D341Med (cell line): ENCODE results near the gene ZNHIT6.
A peak's percentile ranks its signal among the peaks of the same experiment; 100 is the strongest.

Source experiments
- DNase-seq: peaks from one replicate; pipeline ENCODE4 v3.0.0; 2012; ENCODE audit warnings: low spot score

Gene ZNHIT6

GRCh38 chr1:85621430-85621829 lies 86.8 kb downstream of the ZNHIT6 start:
- DNase-seq, result no peak

- DNase-seq, result no peak
These were observed 90.6 kb downstream of the ZNHIT6 start for GRCh38 chr1:85617633-85618100.

GRCh38 chr1:85616736-85617135 lies 91.5 kb downstream of the ZNHIT6 start:
- DNase-seq, result no peak

GRCh38 chr1:85616364-85616705 lies 91.9 kb downstream of the ZNHIT6 start:
- DNase-seq, result no peak

GRCh38 chr1:85615586-85616363 lies 92.5 kb downstream of the ZNHIT6 start:
- DNase-seq, result no peak

GRCh38 chr1:85612704-85613361 lies 95.4 kb downstream of the ZNHIT6 start:
- no peak for DNase-seq

GRCh38 chr1:85611856-85612255 lies 96.4 kb downstream of the ZNHIT6 start:
- peak; percentile 30 for DNase-seq

GRCh38 chr1:85611425-85611824 lies 96.8 kb downstream of the ZNHIT6 start:
- DNase-seq, result no peak

GRCh38 chr1:85609976-85610375 lies 98.3 kb downstream of the ZNHIT6 start:
- no peak for DNase-seq

GRCh38 chr1:85608851-85609250 lies 99.4 kb downstream of the ZNHIT6 start:
- no peak for DNase-seq

- DNase-seq, result no peak
These were observed 100.3 kb downstream of the ZNHIT6 start for GRCh38 chr1:85607921-85608265.

- DNase-seq, result peak; percentile 35
These were observed 100.9 kb downstream of the ZNHIT6 start for GRCh38 chr1:85607126-85607920.

- DNase-seq, result no peak
These were observed 101.8 kb downstream of the ZNHIT6 start for GRCh38 chr1:85606414-85606800.

- DNase-seq, result peak; percentile 38
These were observed 102.5 kb downstream of the ZNHIT6 start for GRCh38 chr1:85605484-85606413.

- no peak for DNase-seq
These were observed 103.8 kb downstream of the ZNHIT6 start for GRCh38 chr1:85604298-85604997.

GRCh38 chr1:85603086-85603880 lies 105.0 kb downstream of the ZNHIT6 start:
- DNase-seq, result no peak

GRCh38 chr1:85602571-85602970 lies 105.7 kb downstream of the ZNHIT6 start:
- DNase-seq, result no peak

GRCh38 chr1:85601901-85602300 lies 106.3 kb downstream of the ZNHIT6 start:
- no peak for DNase-seq

GRCh38 chr1:85599681-85600080 lies 108.6 kb downstream of the ZNHIT6 start:
- DNase-seq, result no peak
